ENCODE results near the gene DNTT.

Gene DNTT

DNA sequence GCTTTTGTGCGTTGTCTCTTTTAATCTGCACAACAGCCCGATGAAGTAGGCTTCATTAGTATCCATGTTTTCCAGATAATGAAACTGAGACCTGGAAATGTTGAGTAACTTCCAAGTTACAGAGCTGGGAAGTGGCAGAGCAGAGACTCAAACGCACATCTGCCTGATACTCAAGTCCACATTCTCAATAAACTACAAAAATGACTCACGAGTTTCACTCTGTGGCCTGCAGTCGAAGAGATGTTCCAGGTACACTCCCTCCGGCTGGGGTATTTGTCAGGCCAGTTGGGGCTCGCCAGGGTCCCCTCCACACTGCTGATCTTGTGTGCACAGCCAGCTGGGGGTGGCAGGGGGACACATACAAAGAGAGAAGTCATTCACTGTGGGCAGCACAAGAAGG, 72.2 kb downstream of the DNTT start:
- H4K20me1 ChIP-seq (ENCODE audit: low read depth, low read length): no peaks in the 10 kb centered on the region
- no peaks in the 10 kb centered on the region for H3F3A ChIP-seq (ENCODE audit: insufficient read depth)
- H3K36me3 ChIP-seq (ENCODE audit: low read length): no peaks in the 10 kb centered on the region
- H3K9me3 ChIP-seq (ENCODE audit: insufficient read depth, low read length): no peaks in the 10 kb centered on the region
- H3K27me3 ChIP-seq (ENCODE audit: low read length): no peaks in the 10 kb centered on the region
- no peaks in the 10 kb centered on the region for H3K79me2 ChIP-seq (ENCODE audit: insufficient read depth, low read length)
- no peak overlapping the region for H2AFZ ChIP-seq (ENCODE audit: low read depth, low read length, severe bottlenecking)
- TF ChIP-seq, protein P1, sequence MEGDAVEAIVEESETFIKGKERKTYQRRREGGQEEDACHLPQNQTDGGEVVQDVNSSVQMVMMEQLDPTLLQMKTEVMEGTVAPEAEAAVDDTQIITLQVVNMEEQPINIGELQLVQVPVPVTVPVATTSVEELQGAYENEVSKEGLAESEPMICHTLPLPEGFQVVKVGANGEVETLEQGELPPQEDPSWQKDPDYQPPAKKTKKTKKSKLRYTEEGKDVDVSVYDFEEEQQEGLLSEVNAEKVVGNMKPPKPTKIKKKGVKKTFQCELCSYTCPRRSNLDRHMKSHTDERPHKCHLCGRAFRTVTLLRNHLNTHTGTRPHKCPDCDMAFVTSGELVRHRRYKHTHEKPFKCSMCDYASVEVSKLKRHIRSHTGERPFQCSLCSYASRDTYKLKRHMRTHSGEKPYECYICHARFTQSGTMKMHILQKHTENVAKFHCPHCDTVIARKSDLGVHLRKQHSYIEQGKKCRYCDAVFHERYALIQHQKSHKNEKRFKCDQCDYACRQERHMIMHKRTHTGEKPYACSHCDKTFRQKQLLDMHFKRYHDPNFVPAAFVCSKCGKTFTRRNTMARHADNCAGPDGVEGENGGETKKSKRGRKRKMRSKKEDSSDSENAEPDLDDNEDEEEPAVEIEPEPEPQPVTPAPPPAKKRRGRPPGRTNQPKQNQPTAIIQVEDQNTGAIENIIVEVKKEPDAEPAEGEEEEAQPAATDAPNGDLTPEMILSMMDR (IDR thresholded peaks at IDR 0.05; ENCODE audit: insufficient read depth, low read length, poor library complexity, severe bottlenecking): no peak
- no peak for TF ChIP-seq EZH2phosphoT487 (conservative IDR thresholded peaks at IDR 0.05; ENCODE audit: low read length)
- no peak overlapping the region for H3K9ac ChIP-seq (ENCODE audit: low read length)
- H3K4me3 ChIP-seq (ENCODE audit: insufficient read depth, low read length, poor library complexity, severe bottlenecking): no peak overlapping the region
- H3K4me2 ChIP-seq (ENCODE audit: low read depth, low read length, poor library complexity, severe bottlenecking): no peak overlapping the region
- H3K27ac ChIP-seq (ENCODE audit: low read depth, low read length): no peak overlapping the region
- no peaks in the 10 kb centered on the region for H3K9me2 ChIP-seq (replicated peaks; ENCODE audit: insufficient read depth, low read length)

DNA sequence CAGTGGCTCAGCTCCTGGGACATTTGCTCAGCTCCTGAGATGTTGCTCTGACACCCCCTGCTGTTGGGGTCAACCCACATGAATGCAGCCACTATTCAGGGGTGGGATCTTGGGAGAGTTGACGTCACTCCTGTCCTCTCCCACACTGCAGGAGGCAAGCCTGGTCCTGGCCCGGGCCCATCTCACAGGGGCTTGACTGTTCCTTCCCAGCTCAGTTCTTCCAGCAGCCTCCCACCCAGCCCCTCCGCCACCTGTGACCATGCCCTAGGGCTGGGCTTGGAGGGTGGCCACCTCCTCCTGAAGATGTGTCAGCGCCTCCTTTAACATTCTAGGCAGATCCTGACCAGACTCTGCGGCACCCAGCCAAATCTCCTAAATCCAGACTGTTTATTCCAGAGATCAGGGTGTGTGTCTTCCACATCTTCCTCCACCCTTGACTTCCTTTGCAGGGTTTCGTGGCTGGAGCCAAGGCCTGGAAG, 73.6 kb downstream of the DNTT start:
- Histone ChIP-seq H3K4me2 (ENCODE audit: low read depth, low read length, poor library complexity, severe bottlenecking) (no peak overlapping the region), H3F3A (ENCODE audit: insufficient read depth) (no peaks in the 10 kb centered on the region), H3K27ac (ENCODE audit: low read depth, low read length) (no peak overlapping the region)

GRCh38 chr10:96378741-96379140, 74.5 kb downstream of the DNTT start:
- Histone ChIP-seq H3K27ac (ENCODE audit: low read depth, low read length) (no peak overlapping the region), H3K79me2 (ENCODE audit: insufficient read depth, low read length) (no peaks in the 10 kb centered on the region), H2AFZ (ENCODE audit: low read depth, low read length, severe bottlenecking) (no peak overlapping the region), H3K27me3 (ENCODE audit: low read length) (no peaks in the 10 kb centered on the region; the same call in 1 of the 2 replicates), H3F3A (ENCODE audit: insufficient read depth) (no peaks in the 10 kb centered on the region), H3K4me2 (ENCODE audit: low read depth, low read length, poor library complexity, severe bottlenecking) (no peak overlapping the region), H3K4me3 (ENCODE audit: insufficient read depth, low read length, poor library complexity, severe bottlenecking) (no peak overlapping the region), H3K9ac (ENCODE audit: low read length) (no peak overlapping the region), H3K36me3 (ENCODE audit: low read length) (no peaks in the 10 kb centered on the region), H4K20me1 (ENCODE audit: low read depth, low read length) (no peaks in the 10 kb centered on the region), H3K9me2 (replicated peaks; ENCODE audit: insufficient read depth, low read length) (no peaks in the 10 kb centered on the region), H3K9me3 (ENCODE audit: insufficient read depth, low read length) (no peaks in the 10 kb centered on the region)
- no peak for TF ChIP-seq EZH2phosphoT487 (conservative IDR thresholded peaks at IDR 0.05; ENCODE audit: low read length)
- TF ChIP-seq, protein P1 (IDR thresholded peaks at IDR 0.05; ENCODE audit: insufficient read depth, low read length, poor library complexity, severe bottlenecking): no peak

More for the DNA sequence above, 73.6 kb downstream of the DNTT start:
- no peak overlapping the region for H2AFZ ChIP-seq (ENCODE audit: low read depth, low read length, severe bottlenecking)
- H3K9ac ChIP-seq (ENCODE audit: low read length): no peak overlapping the region
- H3K9me3 ChIP-seq (ENCODE audit: insufficient read depth, low read length): no peaks in the 10 kb centered on the region
- no peak overlapping the region for H3K4me3 ChIP-seq (ENCODE audit: insufficient read depth, low read length, poor library complexity, severe bottlenecking)
- H3K36me3 ChIP-seq (ENCODE audit: low read length): no peaks in the 10 kb centered on the region
- H3K79me2 ChIP-seq (ENCODE audit: insufficient read depth, low read length): no peaks in the 10 kb centered on the region
- H3K9me2 ChIP-seq (replicated peaks; ENCODE audit: insufficient read depth, low read length): no peaks in the 10 kb centered on the region
- no peaks in the 10 kb centered on the region; the same call in 1 of the 2 replicates for H3K27me3 ChIP-seq (ENCODE audit: low read length)
- TF ChIP-seq, protein P1 (IDR thresholded peaks at IDR 0.05; ENCODE audit: insufficient read depth, low read length, poor library complexity, severe bottlenecking): no peak
- TF ChIP-seq EZH2phosphoT487 (conservative IDR thresholded peaks at IDR 0.05; ENCODE audit: low read length): no peak
- H4K20me1 ChIP-seq (ENCODE audit: low read depth, low read length): no peaks in the 10 kb centered on the region
